Chondrocyte (in vitro differentiated cells): Measurements from ENCODE around the gene RHBDF2. TPM values are rescaled to one million over a fixed set of nuclear protein-coding genes. Genes with fewer than 3 reads are reported as not detected.

Experiments used
- DNase-seq: peaks from one replicate; pipeline ENCODE4 v3.0.0; 2021; ENCODE audit warnings: mixed read lengths, low spot score
- H3K27ac Mint-ChIP-seq: one replicate; pipeline ENCODE4 v1.8.0; 2021; ENCODE audit warnings: mild to moderate bottlenecking, moderate library complexity, mixed read lengths; ENCODE audit not compliant: unreplicated experiment
- H3K27me3 Mint-ChIP-seq: 2 replicates; pipeline ENCODE4 v1.8.0; 2021; ENCODE audit warnings: low read depth, mixed read lengths
- H3K36me3 Mint-ChIP-seq: 2 replicates; pipeline ENCODE4 v1.8.0; 2021; ENCODE audit warnings: low read depth, mixed read lengths
- H3K4me1 Mint-ChIP-seq: 2 replicates; pipeline ENCODE4 v1.8.0; 2021; ENCODE audit warnings: low read depth, mild to moderate bottlenecking, mixed read lengths
- H3K4me3 Mint-ChIP-seq: one replicate; pipeline ENCODE4 v1.8.0; 2021; ENCODE audit warnings: mild to moderate bottlenecking, moderate library complexity, mixed read lengths; ENCODE audit not compliant: unreplicated experiment
- H3K9me3 Mint-ChIP-seq: 2 replicates; pipeline ENCODE4 v1.8.0; 2021; ENCODE audit warnings: low read depth, mixed read lengths
- CTCF ChIP-seq: fragments of 200-600 bp; sonication (generic); IDR thresholded peaks from 2 replicates; pipeline ENCODE4 v1.5.0; 2021; ENCODE audit warnings: antibody characterized with exemption, mild to moderate bottlenecking, moderate library complexity
- total RNA-seq: library from RNA; stranded (reverse); gene quantifications from 3 replicates; pipeline ENCODE4 v1.2.1, GENCODE V29; 2021

Gene RHBDF2
- total RNA-seq, 1 donor from 2014 or later, result 5.4 TPM

DNA sequence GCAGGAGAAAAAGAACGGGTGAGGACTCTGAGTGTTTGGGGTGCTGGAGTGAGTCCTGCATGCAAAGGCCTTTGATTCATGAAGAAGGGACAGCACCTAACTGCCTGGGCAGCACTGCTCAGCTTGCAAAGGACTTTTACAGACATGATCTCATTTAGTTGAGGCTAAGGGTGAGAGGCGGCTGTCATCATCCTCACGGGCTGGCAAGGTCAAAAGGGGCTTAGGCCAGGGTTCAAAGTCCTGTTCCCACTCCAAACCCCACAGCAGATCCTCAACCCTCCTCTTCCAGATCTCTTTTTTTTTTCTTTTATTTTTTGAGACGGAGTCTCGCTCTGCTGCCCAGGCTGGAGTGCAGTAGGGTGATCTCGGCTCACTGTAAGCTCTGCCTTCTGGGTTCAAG, 4.8 kb downstream of the RHBDF2 start:
- no peak for TF ChIP-seq CTCF
- no peak for DNase-seq
- H3K4me1 Mint-ChIP-seq, result peaks cover 46% of the 10 kb centered on the region
- H3K36me3 Mint-ChIP-seq, result no peaks in the 10 kb centered on the region
- no peaks in the 10 kb centered on the region for H3K27me3 Mint-ChIP-seq
- H3K27ac Mint-ChIP-seq, result no peak overlapping the region
- H3K9me3 Mint-ChIP-seq, result no peaks in the 10 kb centered on the region
- no peak overlapping the region for H3K4me3 Mint-ChIP-seq

DNA sequence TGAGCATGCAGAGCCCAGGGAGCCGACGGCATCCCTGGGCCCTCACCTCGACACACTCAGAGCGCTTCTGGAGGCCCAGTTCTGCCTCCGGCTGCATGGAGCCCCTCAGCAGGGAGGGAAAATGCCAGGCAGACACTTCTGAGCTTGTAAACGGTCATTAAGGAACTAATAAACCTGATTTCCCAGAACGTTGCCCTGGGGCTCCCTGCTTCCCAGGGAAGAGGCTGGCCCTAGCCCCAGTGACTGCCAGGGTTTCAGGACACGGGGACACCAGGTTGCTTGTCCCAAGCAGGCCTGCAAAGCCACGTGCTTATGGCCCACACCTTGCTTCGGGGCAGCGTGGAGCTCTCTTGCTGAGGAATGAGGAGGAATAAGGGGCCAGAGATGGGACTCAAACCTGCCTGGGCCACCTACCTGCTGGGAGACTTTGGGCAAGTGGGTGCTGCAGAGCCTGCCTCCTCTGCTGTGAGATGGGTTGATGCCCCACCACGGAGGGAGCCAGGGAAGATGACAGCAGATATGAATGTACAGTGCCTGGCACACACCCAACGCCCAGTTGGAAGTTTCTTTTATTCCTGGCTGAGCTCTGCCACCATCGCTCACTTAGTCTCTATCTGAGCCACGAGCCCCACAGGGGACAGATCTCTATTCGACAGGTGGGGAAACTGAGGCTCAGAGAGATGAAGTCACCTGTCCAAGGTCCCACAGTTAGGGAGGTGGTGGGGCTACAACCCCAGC, 5.4 kb downstream of the RHBDF2 start:
- Mint-ChIP-seq H3K9me3 (no peaks in the 10 kb centered on the region), H3K4me3 (no peak overlapping the region), H3K27me3 (no peaks in the 10 kb centered on the region), H3K27ac (no peak overlapping the region), H3K36me3 (no peaks in the 10 kb centered on the region), H3K4me1 (peaks cover 44% of the 10 kb centered on the region)
- TF ChIP-seq CTCF, result no peak
- DNase-seq, result no peak

- H3K27me3 Mint-ChIP-seq, result no peaks in the 10 kb centered on the region
- DNase-seq, result no peak
- H3K4me3 Mint-ChIP-seq, result no peak overlapping the region
- H3K36me3 Mint-ChIP-seq, result no peaks in the 10 kb centered on the region
- TF ChIP-seq CTCF, result no peak
- no peaks in the 10 kb centered on the region for H3K9me3 Mint-ChIP-seq
- peak overlapping the region; percentile 89 for H3K27ac Mint-ChIP-seq
- H3K4me1 Mint-ChIP-seq, result peaks cover 27% of the 10 kb centered on the region
These were observed 7.6 kb downstream of the RHBDF2 start for GRCh38 chr17:76493505-76494167.

DNA sequence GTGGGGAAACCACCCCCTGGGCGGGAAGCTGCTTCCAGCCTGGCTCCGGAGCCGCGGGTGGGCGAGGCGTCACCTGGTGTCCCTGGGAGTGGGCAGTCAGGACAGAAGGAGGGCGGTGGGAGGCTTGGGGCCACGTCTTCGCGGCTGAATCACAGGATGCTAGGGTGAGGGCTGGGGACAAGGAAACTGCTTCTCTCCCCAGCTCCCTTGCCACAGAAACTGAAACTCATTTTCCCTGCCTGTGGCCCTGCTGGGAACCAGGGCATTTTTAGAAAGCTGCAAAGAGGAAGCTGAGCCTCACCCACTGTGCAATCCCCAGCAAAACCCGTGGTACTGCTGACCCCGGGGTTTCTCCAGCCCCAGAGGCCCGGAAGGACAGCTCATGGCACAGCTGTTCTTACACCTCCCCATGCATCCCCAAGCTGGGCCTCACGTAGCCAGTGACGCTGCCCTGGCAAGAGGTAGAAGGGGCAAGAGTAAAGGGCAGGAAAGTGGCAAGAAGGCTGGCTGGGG, 8.2 kb downstream of the RHBDF2 start:
- DNase-seq, result no peak
- peaks cover 22% of the 10 kb centered on the region for H3K4me1 Mint-ChIP-seq
- no peaks in the 10 kb centered on the region for H3K27me3 Mint-ChIP-seq
- peak overlapping the region; percentile 16 for H3K4me3 Mint-ChIP-seq
- TF ChIP-seq CTCF, result no peak
- peak overlapping the region; percentile 89 for H3K27ac Mint-ChIP-seq
- H3K9me3 Mint-ChIP-seq, result no peaks in the 10 kb centered on the region
- no peaks in the 10 kb centered on the region for H3K36me3 Mint-ChIP-seq

DNA sequence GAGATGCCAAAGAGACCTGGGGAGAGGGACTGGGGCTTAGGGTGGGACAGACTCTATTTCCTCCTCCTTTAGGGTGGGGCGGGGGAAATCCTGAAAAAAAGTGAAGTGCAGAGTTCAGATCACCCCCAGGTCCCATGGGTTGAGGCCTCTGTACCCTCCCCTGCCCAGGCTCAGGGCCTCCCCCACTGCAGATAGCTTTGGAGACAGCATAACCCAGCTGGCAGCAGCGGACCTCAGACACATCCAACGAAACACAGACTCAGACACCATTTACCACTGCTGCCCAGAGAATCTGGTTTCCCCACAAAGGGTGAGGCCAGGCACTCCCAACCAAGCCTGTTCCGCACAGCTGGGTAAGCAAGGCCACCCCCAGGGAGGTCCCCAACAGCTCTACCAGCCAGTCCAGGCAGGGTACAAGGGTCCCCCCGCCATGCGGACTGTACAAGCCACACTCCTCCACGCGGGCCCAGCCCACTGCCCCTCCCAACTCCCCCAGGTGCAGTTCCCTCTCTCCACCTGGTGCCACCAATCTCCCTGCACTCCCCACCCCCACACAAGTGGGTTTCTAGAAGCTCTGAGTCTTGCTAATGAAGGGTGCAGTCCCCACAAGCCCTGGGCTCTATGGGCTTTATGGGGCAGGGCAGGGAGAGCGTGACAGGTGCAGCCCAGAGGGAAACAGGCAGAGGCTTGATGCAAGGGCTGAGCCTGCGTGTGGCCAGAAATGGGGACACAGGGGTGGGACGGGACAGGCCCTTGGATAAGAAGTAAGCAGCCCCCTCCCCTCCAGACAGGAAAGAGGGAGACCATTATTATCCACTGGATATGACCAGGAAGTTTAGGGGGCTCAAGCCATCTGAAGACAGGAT, 8.9 kb downstream of the RHBDF2 start:
- Mint-ChIP-seq H3K27me3 (no peaks in the 10 kb centered on the region), H3K9me3 (no peaks in the 10 kb centered on the region), H3K4me3 (no peak overlapping the region), H3K27ac (peak overlapping the region; percentile 89), H3K4me1 (peaks cover 15% of the 10 kb centered on the region), H3K36me3 (no peaks in the 10 kb centered on the region)
- TF ChIP-seq CTCF, result no peak
- no peak for DNase-seq
